MM.1S (cell line): Measurements from ENCODE around the gene WDR17.

Source experiments
- EZH2 ChIP-seq: fragments of 300-600 bp; sonication (generic); optimal IDR thresholded peaks from 2 replicates; pipeline ENCODE3; 2017; ENCODE audit warnings: low read depth, mild to moderate bottlenecking, antibody characterized with exemption, low read length, mixed read lengths
- EZH2phosphoT487 ChIP-seq: fragments of 300-600 bp; sonication (generic); IDR thresholded peaks from 2 replicates; pipeline ENCODE4 v1.6.1; 2018; ENCODE audit warnings: antibody characterized with exemption, low read length
- TF ChIP-seq, protein P1 (sequence below): fragments of 300-600 bp; sonication (generic); IDR thresholded peaks from 2 replicates; pipeline ENCODE4 v1.5.1; 2016; ENCODE audit warnings: antibody characterized with exemption, low read length, mixed read lengths

DNA sequence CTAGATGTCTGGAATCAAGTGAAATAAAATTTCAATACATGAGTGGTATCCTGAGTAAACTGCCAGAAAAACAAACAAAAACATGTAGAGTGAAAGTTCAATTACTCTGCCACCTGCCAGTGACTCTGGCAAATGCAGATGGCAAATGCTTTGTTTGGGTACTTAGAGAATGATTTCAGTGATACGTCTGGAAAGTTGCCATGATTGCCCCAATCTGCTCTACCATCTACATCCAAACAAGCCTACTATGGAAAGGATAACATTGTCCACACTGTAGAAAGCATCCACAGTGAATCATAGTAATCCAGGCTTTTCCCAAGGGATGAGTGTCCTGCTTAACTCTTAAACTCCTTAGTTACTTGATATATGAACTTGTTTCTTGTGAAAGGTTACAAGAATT is 126.3 kb downstream of the WDR17 start:
- TF ChIP-seq, protein P1, sequence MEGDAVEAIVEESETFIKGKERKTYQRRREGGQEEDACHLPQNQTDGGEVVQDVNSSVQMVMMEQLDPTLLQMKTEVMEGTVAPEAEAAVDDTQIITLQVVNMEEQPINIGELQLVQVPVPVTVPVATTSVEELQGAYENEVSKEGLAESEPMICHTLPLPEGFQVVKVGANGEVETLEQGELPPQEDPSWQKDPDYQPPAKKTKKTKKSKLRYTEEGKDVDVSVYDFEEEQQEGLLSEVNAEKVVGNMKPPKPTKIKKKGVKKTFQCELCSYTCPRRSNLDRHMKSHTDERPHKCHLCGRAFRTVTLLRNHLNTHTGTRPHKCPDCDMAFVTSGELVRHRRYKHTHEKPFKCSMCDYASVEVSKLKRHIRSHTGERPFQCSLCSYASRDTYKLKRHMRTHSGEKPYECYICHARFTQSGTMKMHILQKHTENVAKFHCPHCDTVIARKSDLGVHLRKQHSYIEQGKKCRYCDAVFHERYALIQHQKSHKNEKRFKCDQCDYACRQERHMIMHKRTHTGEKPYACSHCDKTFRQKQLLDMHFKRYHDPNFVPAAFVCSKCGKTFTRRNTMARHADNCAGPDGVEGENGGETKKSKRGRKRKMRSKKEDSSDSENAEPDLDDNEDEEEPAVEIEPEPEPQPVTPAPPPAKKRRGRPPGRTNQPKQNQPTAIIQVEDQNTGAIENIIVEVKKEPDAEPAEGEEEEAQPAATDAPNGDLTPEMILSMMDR, result no peak; the same call in 1 of the 2 replicates
- no peak for TF ChIP-seq EZH2
- TF ChIP-seq EZH2phosphoT487, result no peak
